ENCODE measurements around the gene IGSF10.

DNA sequence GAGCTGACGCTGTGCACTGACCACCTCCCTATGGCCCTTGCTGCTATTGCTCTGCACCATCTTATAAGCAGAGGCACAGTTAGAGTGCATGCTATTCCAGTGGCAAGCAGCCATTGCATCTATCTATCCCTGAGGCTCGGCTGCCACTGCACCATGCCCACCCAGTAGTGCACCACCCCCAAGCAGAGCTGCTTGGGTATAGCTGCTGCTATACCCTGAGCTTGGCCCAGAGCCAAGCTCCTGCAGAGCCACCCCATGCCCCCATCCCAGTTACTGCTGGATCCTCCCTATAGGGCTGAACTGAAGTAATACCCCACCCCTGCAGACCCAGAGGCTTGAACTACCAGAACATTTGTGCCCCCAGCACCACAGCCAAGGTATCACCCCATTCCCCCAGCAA is 19.6 kb upstream of the IGSF10 start:
- TF ChIP-seq, protein P1, sequence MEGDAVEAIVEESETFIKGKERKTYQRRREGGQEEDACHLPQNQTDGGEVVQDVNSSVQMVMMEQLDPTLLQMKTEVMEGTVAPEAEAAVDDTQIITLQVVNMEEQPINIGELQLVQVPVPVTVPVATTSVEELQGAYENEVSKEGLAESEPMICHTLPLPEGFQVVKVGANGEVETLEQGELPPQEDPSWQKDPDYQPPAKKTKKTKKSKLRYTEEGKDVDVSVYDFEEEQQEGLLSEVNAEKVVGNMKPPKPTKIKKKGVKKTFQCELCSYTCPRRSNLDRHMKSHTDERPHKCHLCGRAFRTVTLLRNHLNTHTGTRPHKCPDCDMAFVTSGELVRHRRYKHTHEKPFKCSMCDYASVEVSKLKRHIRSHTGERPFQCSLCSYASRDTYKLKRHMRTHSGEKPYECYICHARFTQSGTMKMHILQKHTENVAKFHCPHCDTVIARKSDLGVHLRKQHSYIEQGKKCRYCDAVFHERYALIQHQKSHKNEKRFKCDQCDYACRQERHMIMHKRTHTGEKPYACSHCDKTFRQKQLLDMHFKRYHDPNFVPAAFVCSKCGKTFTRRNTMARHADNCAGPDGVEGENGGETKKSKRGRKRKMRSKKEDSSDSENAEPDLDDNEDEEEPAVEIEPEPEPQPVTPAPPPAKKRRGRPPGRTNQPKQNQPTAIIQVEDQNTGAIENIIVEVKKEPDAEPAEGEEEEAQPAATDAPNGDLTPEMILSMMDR (IDR thresholded peaks at IDR 0.05): no peak
- TF ChIP-seq POLR2AphosphoS5 (IDR thresholded peaks at IDR 0.05): no peak
- no peak for TF ChIP-seq POLR2A (IDR thresholded peaks at IDR 0.05; ENCODE audit: low read depth)
- TF ChIP-seq EP300 (IDR thresholded peaks at IDR 0.05): no peak
